ENCODE data around the gene PRKACG. TPM values are rescaled to one million over a fixed set of nuclear protein-coding genes. Genes with fewer than 3 reads are reported as not detected.

The PRKACG gene
- total and polyA plus RNA-seq, 2 of the 8 experiments (the other 6 are each of a cell fraction or from before 2014, with no cell fraction given): not detected

DNA sequence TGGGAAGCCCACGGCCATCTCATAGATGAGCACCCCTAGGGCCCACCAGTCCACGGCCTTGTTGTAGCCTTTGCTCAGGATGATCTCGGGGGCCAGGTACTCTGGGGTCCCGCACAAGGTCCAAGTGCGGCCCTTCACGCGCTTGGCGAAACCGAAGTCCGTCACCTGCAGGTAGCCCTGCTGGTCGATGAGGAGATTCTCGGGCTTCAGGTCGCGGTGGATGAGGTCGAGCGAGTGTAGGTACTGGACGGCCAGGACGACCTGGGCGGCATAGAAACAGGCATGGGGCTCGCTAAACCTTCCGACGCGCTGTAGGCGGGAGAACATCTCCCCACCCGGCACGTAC, 558 bp downstream of the PRKACG start (continued):
- TF ChIP-seq POLR2AphosphoS5 (IDR thresholded peaks at IDR 0.05; ENCODE audit: low read depth, low read length) (no peak), NRF1 (IDR thresholded peaks at IDR 0.05; ENCODE audit: low read depth, low read length) (no peak), EP300 (IDR thresholded peaks at IDR 0.05; ENCODE audit: borderline replicate concordance in 1 of 2, low read depth in 2 of 2, low read length in 2 of 2) (no peak), POU5F1 (IDR thresholded peaks at IDR 0.05; ENCODE audit: low read depth, low read length) (no peak)

All from H1 (cell line).